ENCODE data around the gene UBE2V1.

The UBE2V1 gene

GRCh38 chr20:50096237-50096636 is 16.7 kb downstream of the UBE2V1 start:
- H3K4me2 ChIP-seq (ENCODE audit: low read depth, low read length), result no peak overlapping the region
- no peaks in the 10 kb centered on the region for H3K9me2 ChIP-seq (replicated peaks; ENCODE audit: insufficient read depth, low read length)
- no peak overlapping the region for H3K27ac ChIP-seq (ENCODE audit: low read length)
- peaks cover 8% of the 10 kb centered on the region; the same call in 1 of the 2 replicates for H3K36me3 ChIP-seq (replicated peaks; ENCODE audit: insufficient read depth, low read length)
- DNase-seq, result no peak
- H2AFZ ChIP-seq (ENCODE audit: low read length), result no peak overlapping the region
- H3F3A ChIP-seq (ENCODE audit: insufficient read depth, low read length), result no peaks in the 10 kb centered on the region
- no peaks in the 10 kb centered on the region for H3K9me3 ChIP-seq (replicated peaks; ENCODE audit: insufficient read depth, low read length)
- H3K4me1 ChIP-seq (ENCODE audit: low read length), result 0 out of 2 replicates have a peak, but pooled peaks cover 5% of the 10 kb centered on the region
- no peak overlapping the region for H3K9ac ChIP-seq (ENCODE audit: low read length)
- TF ChIP-seq EZH2 (optimal IDR thresholded peaks at IDR 0.05; ENCODE audit: low read depth, low read length) (no peak), CTCF (IDR thresholded peaks at IDR 0.05; ENCODE audit: low read length) (no peak), EZH2phosphoT487 (IDR thresholded peaks at IDR 0.05; ENCODE audit: low read length) (no peak)
- H4K20me1 ChIP-seq (ENCODE audit: insufficient read depth, low read length), result peaks cover 25% of the 10 kb centered on the region
- H3K79me2 ChIP-seq (ENCODE audit: low read length), result peaks cover 94% of the 10 kb centered on the region
- no peak overlapping the region for H3K4me3 ChIP-seq (ENCODE audit: low read length)
- no peaks in the 10 kb centered on the region for H3K27me3 ChIP-seq (replicated peaks; ENCODE audit: insufficient read depth, low read length)

- peaks cover 93% of the 10 kb centered on the region for H3K79me2 ChIP-seq (ENCODE audit: low read length)
- no peaks in the 10 kb centered on the region for H3K9me3 ChIP-seq (replicated peaks; ENCODE audit: insufficient read depth, low read length)
- H4K20me1 ChIP-seq (ENCODE audit: insufficient read depth, low read length), result peaks cover 25% of the 10 kb centered on the region
- H3F3A ChIP-seq (ENCODE audit: insufficient read depth, low read length), result no peaks in the 10 kb centered on the region
- no peak for DNase-seq
- no peak overlapping the region for H3K4me3 ChIP-seq (ENCODE audit: low read length)
- no peaks in the 10 kb centered on the region for H3K4me1 ChIP-seq (ENCODE audit: low read length)
- no peaks in the 10 kb centered on the region for H3K9me2 ChIP-seq (replicated peaks; ENCODE audit: insufficient read depth, low read length)
- H3K36me3 ChIP-seq (replicated peaks; ENCODE audit: insufficient read depth, low read length), result peaks cover 8% of the 10 kb centered on the region; the same call in 1 of the 2 replicates
- no peaks in the 10 kb centered on the region for H3K27me3 ChIP-seq (replicated peaks; ENCODE audit: insufficient read depth, low read length)
- TF ChIP-seq EZH2phosphoT487 (IDR thresholded peaks at IDR 0.05; ENCODE audit: low read length) (no peak), CTCF (IDR thresholded peaks at IDR 0.05; ENCODE audit: low read length) (no peak), EZH2 (optimal IDR thresholded peaks at IDR 0.05; ENCODE audit: low read depth, low read length) (no peak)
- no peak overlapping the region for H3K27ac ChIP-seq (ENCODE audit: low read length)
- no peak overlapping the region for H2AFZ ChIP-seq (ENCODE audit: low read length)
- H3K4me2 ChIP-seq (ENCODE audit: low read depth, low read length), result no peak overlapping the region
- H3K9ac ChIP-seq (ENCODE audit: low read length), result no peak overlapping the region
Measured at GRCh38 chr20:50095476-50096078, 17.4 kb downstream of the UBE2V1 start.

- Histone ChIP-seq H3K4me2 (ENCODE audit: low read depth, low read length) (no peak overlapping the region), H3F3A (ENCODE audit: insufficient read depth, low read length) (no peaks in the 10 kb centered on the region), H3K27me3 (replicated peaks; ENCODE audit: insufficient read depth, low read length) (no peaks in the 10 kb centered on the region), H4K20me1 (ENCODE audit: insufficient read depth, low read length) (peaks cover 22% of the 10 kb centered on the region), H3K9ac (ENCODE audit: low read length) (no peak overlapping the region), H3K27ac (ENCODE audit: low read length) (no peak overlapping the region), H3K9me2 (replicated peaks; ENCODE audit: insufficient read depth, low read length) (no peaks in the 10 kb centered on the region), H3K9me3 (replicated peaks; ENCODE audit: insufficient read depth, low read length) (no peaks in the 10 kb centered on the region), H3K4me3 (ENCODE audit: low read length) (no peak overlapping the region), H3K36me3 (replicated peaks; ENCODE audit: insufficient read depth, low read length) (peaks cover 8% of the 10 kb centered on the region; the same call in 1 of the 2 replicates), H3K79me2 (ENCODE audit: low read length) (peaks cover 93% of the 10 kb centered on the region), H3K4me1 (ENCODE audit: low read length) (no peaks in the 10 kb centered on the region), H2AFZ (ENCODE audit: low read length) (no peak overlapping the region)
- TF ChIP-seq EZH2 (optimal IDR thresholded peaks at IDR 0.05; ENCODE audit: low read depth, low read length), result no peak
- no peak for TF ChIP-seq CTCF (IDR thresholded peaks at IDR 0.05; ENCODE audit: low read length)
- TF ChIP-seq EZH2phosphoT487 (IDR thresholded peaks at IDR 0.05; ENCODE audit: low read length), result no peak
- no peak for DNase-seq
Measured at GRCh38 chr20:50094522-50094921, 18.4 kb downstream of the UBE2V1 start.
